Measurements from ENCODE around the gene MAGI1. TPM values are rescaled to one million over a fixed set of nuclear protein-coding genes. Genes with fewer than 3 reads are reported as not detected.

The MAGI1 gene
- total RNA-seq, 1 donor: 13.0 TPM

DNA sequence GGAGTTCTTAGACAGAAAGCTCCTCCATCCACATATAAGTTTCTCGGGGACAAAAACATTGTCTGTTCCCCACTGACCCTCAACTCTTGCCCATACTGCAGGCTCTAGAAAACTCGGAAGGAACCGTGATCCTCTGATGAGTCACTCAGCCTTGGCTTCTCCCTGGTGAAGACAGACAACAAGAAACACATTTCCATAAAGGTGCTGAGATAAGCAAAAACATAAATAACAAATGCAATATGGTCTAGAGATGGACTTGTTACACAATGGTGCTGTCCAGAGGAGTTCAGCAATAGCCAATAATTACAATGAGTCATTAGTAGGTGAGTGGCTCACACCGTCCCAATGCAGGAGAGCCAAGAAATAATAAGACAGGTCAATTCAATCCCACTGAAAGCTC lies 43.7 kb downstream of the MAGI1 start:
- peak; percentile 45 for DNase-seq (ENCODE audit: low read depth)
- TF ChIP-seq, protein P1, sequence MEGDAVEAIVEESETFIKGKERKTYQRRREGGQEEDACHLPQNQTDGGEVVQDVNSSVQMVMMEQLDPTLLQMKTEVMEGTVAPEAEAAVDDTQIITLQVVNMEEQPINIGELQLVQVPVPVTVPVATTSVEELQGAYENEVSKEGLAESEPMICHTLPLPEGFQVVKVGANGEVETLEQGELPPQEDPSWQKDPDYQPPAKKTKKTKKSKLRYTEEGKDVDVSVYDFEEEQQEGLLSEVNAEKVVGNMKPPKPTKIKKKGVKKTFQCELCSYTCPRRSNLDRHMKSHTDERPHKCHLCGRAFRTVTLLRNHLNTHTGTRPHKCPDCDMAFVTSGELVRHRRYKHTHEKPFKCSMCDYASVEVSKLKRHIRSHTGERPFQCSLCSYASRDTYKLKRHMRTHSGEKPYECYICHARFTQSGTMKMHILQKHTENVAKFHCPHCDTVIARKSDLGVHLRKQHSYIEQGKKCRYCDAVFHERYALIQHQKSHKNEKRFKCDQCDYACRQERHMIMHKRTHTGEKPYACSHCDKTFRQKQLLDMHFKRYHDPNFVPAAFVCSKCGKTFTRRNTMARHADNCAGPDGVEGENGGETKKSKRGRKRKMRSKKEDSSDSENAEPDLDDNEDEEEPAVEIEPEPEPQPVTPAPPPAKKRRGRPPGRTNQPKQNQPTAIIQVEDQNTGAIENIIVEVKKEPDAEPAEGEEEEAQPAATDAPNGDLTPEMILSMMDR (IDR thresholded peaks at IDR 0.05; ENCODE audit: insufficient read depth, low read length): no peak
- H3K4me3 ChIP-seq (ENCODE audit: low read depth, low read length): no peak overlapping the region

DNA sequence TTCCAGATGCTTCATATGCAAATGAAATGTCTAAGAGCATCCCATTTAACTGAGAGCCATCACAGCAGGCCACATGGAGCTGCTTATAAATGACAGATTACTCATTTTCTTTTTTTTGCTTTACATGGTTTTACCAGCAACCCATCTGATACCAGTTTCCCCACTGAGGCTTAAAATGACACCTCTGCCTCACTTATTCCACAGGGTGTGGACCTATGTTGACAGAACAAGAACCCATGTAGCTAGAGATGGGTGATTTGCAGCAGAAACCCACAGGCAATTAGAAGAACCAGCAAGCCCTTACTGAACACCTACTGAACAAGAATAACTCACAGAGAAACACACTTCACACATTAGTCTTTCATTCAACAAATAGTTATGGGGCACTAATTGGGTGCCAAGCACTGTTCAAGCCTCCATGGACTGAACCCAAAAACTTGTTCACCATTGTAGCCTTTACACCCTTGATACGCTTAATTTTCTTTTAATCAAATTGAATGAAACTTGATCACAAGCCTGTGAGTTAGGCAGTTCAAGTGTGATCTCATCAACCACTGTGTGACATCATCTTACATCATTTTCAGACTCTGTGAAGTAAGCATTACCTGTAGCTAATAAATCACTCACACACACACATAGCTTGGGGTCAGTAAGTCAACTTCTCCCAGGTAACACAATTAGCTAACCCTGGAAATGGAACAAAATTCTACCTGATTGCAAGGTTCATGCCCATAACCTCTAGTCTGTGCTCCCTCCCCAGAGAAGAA lies 45.4 kb downstream of the MAGI1 start:
- no peak overlapping the region for H3K4me3 ChIP-seq (ENCODE audit: low read depth, low read length)
- DNase-seq (ENCODE audit: low read depth): no peak
- TF ChIP-seq, protein P1 (IDR thresholded peaks at IDR 0.05; ENCODE audit: insufficient read depth, low read length): no peak

DNA sequence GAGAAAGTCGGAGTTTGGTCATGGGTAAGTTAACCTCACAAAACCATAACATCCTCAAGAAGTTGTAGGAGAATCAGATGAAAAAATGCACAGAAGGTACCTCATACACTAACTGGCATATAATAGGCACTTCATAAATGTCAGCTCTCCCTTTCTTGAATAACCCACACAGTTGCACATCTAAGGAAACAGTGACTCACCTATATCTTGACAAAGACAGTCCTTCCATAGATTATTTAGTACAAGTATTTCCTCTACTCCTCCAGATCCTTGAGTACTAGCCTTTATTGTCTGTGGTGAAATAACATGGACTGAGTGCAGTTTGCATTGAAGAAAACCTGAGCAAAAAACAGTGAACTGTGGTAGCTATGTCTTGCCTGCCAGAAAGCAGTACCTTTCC lies 46.6 kb downstream of the MAGI1 start:
- TF ChIP-seq, protein P1 (IDR thresholded peaks at IDR 0.05; ENCODE audit: insufficient read depth, low read length): no peak
- H3K4me3 ChIP-seq (ENCODE audit: low read depth, low read length): no peak overlapping the region
- peak; percentile 30 for DNase-seq (ENCODE audit: low read depth)

DNA sequence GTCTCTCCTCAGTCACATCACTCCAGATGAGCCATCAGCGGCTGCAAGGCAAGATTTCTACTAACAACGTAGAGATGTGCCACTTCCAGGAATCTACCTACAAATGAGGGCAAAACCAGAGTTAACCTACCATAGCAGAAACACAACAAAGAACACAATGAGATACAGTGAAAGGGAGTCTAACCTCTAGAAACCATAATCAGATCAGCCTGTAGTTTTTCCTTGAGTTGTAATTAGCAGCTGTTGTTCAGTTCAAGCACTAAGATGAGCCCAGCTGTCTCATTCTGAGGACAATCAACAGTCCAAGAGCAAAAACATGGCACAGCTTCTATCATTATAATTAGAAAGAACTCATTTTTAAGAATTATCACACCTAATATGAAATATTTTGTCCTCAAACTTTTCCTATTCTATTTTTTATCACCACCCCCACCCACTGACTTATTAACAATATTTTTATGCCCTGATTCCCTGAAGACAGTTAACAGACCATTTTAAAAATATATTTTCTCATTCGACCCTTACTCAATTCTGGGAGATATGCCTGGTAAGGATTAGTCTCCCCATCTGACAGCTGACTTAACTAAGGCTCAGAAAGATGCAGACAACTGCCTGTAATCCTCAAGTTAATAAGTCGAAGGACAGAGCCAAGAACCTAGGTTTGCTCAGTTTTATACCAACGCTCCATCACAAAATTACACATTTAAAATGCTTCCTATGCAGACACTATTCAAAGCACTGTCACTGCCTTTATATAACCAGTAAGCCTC lies 50.1 kb downstream of the MAGI1 start:
- no peak for DNase-seq (ENCODE audit: low read depth)
- H3K4me3 ChIP-seq (ENCODE audit: low read depth, low read length): no peak overlapping the region
- TF ChIP-seq, protein P1 (IDR thresholded peaks at IDR 0.05; ENCODE audit: insufficient read depth, low read length): no peak

DNA sequence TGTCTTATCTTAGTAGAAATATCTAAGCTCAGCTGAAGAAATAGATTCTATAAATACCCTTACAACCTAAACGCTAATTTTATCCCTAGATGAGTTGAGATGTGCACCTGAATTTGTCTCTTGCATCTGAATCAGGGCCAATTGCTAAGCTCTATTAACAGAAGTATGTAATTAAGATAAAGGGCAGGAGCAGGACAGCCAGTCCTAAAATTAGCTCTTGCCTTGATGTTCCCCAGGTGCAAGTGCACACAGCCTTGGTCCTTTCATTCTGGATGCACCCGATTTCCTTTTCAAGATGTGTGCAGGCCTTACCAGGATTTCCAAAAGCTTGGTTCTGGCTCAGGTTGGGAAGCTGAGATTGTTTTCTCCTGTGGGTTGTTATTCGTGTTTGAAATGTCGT lies 52.4 kb downstream of the MAGI1 start:
- TF ChIP-seq, protein P1 (IDR thresholded peaks at IDR 0.05; ENCODE audit: insufficient read depth, low read length): no peak
- H3K4me3 ChIP-seq (ENCODE audit: low read depth, low read length): no peak overlapping the region
- DNase-seq (ENCODE audit: low read depth): no peak

DNA sequence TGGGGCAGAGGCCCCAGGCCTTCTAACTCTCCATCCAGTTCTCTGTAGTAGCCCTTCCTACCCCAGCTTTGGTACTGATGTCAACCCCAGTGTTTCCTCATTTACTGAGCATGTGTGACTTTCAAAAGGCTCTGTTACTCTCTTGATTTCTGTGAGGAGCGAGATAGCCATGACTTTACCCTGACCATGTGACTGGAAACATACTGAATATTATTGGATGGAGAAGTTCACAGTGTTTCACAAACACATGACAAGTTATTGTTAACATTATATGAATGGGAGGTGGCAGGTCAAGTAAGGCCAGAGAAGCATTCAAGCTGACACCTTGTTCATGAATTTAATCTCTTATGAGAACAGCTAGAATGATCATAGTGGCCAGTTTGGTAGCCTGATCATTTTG lies 53.7 kb downstream of the MAGI1 start:
- H3K4me3 ChIP-seq (ENCODE audit: low read depth, low read length): no peak overlapping the region
- no peak for DNase-seq (ENCODE audit: low read depth)
- TF ChIP-seq, protein P1 (IDR thresholded peaks at IDR 0.05; ENCODE audit: insufficient read depth, low read length): no peak
